ENCODE results near the gene SETD2.
"Not testable (repeated sequence)": the region's sequence is repeated elsewhere in the genome, so short reads cannot be mapped to it uniquely, and the experiment has no call there.

The SETD2 gene

GRCh38 chr3:47134311-47134710, 29.6 kb downstream of the SETD2 start:
- DNase-seq (ENCODE audit: insufficient read length, low spot score) (no peak), FAIRE-seq (no peak)
- no peak for TF ChIP-seq POLR2A (IDR thresholded peaks at IDR 0.05; ENCODE audit: low read depth, low read length)

- no peak for TF ChIP-seq POLR2A (IDR thresholded peaks at IDR 0.05; ENCODE audit: low read depth, low read length)
- no peak for DNase-seq (ENCODE audit: insufficient read length, low spot score)
- FAIRE-seq, result no peak
Measured at GRCh38 chr3:47133641-47134040, 30.3 kb downstream of the SETD2 start.

- FAIRE-seq, result no peak
- TF ChIP-seq POLR2A (IDR thresholded peaks at IDR 0.05; ENCODE audit: low read depth, low read length), result no peak
- DNase-seq (ENCODE audit: insufficient read length, low spot score), result no peak
Measured at GRCh38 chr3:47130557-47130956, 33.4 kb downstream of the SETD2 start.

- DNase-seq (ENCODE audit: insufficient read length, low spot score), result no peak
- no peak for FAIRE-seq
- TF ChIP-seq POLR2A (IDR thresholded peaks at IDR 0.05; ENCODE audit: low read depth, low read length), result no peak
Measured at GRCh38 chr3:47128137-47128536, 35.8 kb downstream of the SETD2 start.

GRCh38 chr3:47123857-47124256, 40.1 kb downstream of the SETD2 start:
- FAIRE-seq, result no peak
- TF ChIP-seq POLR2A (IDR thresholded peaks at IDR 0.05; ENCODE audit: low read depth, low read length), result no peak
- no peak for DNase-seq (ENCODE audit: insufficient read length, low spot score)

GRCh38 chr3:47121409-47121808, 42.5 kb downstream of the SETD2 start:
- no peak for FAIRE-seq
- TF ChIP-seq POLR2A (IDR thresholded peaks at IDR 0.05; ENCODE audit: low read depth, low read length), result no peak
- no peak for DNase-seq (ENCODE audit: insufficient read length, low spot score)

- FAIRE-seq, result no peak
- TF ChIP-seq POLR2A (IDR thresholded peaks at IDR 0.05; ENCODE audit: low read depth, low read length), result no peak
Measured at GRCh38 chr3:47120138-47120537, 43.8 kb downstream of the SETD2 start.

GRCh38 chr3:47119387-47119786, 44.5 kb downstream of the SETD2 start:
- FAIRE-seq; DNase-seq (ENCODE audit: insufficient read length, low spot score): not testable (repeated sequence)

More at GRCh38 chr3:47120138-47120537, 43.8 kb downstream of the SETD2 start:
- DNase-seq (ENCODE audit: insufficient read length, low spot score), result no peak

GRCh38 chr3:47117807-47118364, 46.0 kb downstream of the SETD2 start:
- DNase-seq (ENCODE audit: insufficient read length, low spot score) (no peak), FAIRE-seq (peak; percentile 60)
- TF ChIP-seq POLR2A (IDR thresholded peaks at IDR 0.05; ENCODE audit: low read depth, low read length), result no peak

GRCh38 chr3:47115524-47115923, 48.4 kb downstream of the SETD2 start:
- not testable (repeated sequence) for DNase-seq (ENCODE audit: insufficient read length, low spot score); FAIRE-seq

- peak; percentile 14 for DNase-seq (ENCODE audit: insufficient read length, low spot score)
- FAIRE-seq, result peak; percentile 93
- no peak for TF ChIP-seq POLR2A (IDR thresholded peaks at IDR 0.05; ENCODE audit: low read depth, low read length)
Measured at GRCh38 chr3:47113669-47114365, 50.1 kb downstream of the SETD2 start.

GRCh38 chr3:47112997-47113396, 50.9 kb downstream of the SETD2 start:
- TF ChIP-seq POLR2A (IDR thresholded peaks at IDR 0.05; ENCODE audit: low read depth, low read length), result no peak
- FAIRE-seq, result no peak

GRCh38 chr3:47109393-47109792, 54.5 kb downstream of the SETD2 start:
- TF ChIP-seq POLR2A (IDR thresholded peaks at IDR 0.05; ENCODE audit: low read depth, low read length), result no peak
- no peak for DNase-seq (ENCODE audit: insufficient read length, low spot score)
- FAIRE-seq, result no peak

More at GRCh38 chr3:47112997-47113396, 50.9 kb downstream of the SETD2 start:
- no peak for DNase-seq (ENCODE audit: insufficient read length, low spot score)

- DNase-seq (ENCODE audit: insufficient read length, low spot score) (no peak), FAIRE-seq (no peak)
- no peak for TF ChIP-seq POLR2A (IDR thresholded peaks at IDR 0.05; ENCODE audit: low read depth, low read length)
Measured at GRCh38 chr3:47108546-47108945, 55.4 kb downstream of the SETD2 start.

GRCh38 chr3:47104259-47104658, 59.7 kb downstream of the SETD2 start:
- DNase-seq (ENCODE audit: insufficient read length, low spot score), result no peak
- no peak for FAIRE-seq
- TF ChIP-seq POLR2A (IDR thresholded peaks at IDR 0.05; ENCODE audit: low read depth, low read length), result no peak
